GM12891 (cell line): Measurements from ENCODE around the gene GRIK3.

Experiments
- POLR2AphosphoS5 ChIP-seq: IDR thresholded peaks from 2 replicates; pipeline ENCODE4 v1.6.1; 2011; ENCODE audit warnings: low read depth, low read length, control low read depth
- POU2F2 ChIP-seq: IDR thresholded peaks from 2 replicates; pipeline ENCODE4 v1.6.1; 2011; ENCODE audit warnings: low read depth, mild to moderate bottlenecking, control low read depth, low read length, moderate library complexity
- TAF1 ChIP-seq: IDR thresholded peaks from 2 replicates; pipeline ENCODE4 v1.6.1; 2011; ENCODE audit warnings: low read depth, low read length, control low read depth

- TF ChIP-seq POLR2AphosphoS5 (no peak), POU2F2 (no peak), TAF1 (no peak)
Observed at GRCh38 chr1:37002898-37003297, 31.4 kb downstream of the GRIK3 start.
